Measurements from ENCODE around the gene GSTO1.

GSTO1 gene

DNA sequence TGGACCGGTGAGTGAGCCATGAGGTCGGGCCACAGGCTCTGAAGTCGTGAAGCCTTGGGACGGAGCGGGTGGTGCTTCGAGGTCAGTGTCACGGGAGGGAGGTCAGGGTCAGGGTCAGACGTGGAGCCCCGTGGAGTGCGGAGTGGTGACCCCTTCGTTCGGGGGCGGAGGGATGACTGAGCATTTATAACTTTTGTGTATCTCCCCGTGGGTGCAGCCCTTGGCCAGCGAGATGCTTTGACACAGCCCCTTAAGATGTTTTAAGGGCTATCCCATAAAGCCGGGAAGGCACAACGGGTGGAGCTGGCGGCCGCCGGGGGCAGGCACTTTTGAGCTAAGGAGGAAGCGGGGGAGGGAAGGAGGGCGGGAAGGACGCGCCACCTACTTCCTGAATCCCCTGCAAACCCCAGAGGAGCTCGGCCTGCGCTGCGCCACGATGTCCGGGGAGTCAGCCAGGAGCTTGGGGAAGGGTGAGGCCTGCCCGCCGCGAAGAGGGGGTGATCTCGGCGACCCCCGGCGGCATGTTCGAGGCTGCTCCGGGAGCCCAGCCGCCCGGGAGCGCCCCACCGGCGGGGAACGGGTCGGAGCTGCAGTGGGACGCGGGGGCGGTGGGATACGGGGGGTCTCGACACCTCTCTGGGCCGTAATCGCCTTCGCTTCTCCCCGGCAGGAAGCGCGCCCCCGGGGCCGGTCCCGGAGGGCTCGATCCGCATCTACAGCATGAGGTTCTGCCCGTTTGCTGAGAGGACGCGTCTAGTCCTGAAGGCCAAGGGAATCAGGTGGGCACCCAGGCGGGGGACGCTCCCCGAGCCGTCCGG, at the start of gene GSTO1 (continued):
- TF ChIP-seq, protein P1, sequence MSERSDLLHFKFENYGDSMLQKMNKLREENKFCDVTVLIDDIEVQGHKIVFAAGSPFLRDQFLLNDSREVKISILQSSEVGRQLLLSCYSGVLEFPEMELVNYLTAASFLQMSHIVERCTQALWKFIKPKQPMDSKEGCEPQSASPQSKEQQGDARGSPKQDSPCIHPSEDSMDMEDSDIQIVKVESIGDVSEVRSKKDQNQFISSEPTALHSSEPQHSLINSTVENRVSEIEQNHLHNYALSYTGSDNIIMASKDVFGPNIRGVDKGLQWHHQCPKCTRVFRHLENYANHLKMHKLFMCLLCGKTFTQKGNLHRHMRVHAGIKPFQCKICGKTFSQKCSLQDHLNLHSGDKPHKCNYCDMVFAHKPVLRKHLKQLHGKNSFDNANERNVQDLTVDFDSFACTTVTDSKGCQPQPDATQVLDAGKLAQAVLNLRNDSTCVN (tag by site-specific recombination; optimal IDR thresholded peaks at IDR 0.05) = peak; percentile 75
- TF ChIP-seq, protein P2, sequence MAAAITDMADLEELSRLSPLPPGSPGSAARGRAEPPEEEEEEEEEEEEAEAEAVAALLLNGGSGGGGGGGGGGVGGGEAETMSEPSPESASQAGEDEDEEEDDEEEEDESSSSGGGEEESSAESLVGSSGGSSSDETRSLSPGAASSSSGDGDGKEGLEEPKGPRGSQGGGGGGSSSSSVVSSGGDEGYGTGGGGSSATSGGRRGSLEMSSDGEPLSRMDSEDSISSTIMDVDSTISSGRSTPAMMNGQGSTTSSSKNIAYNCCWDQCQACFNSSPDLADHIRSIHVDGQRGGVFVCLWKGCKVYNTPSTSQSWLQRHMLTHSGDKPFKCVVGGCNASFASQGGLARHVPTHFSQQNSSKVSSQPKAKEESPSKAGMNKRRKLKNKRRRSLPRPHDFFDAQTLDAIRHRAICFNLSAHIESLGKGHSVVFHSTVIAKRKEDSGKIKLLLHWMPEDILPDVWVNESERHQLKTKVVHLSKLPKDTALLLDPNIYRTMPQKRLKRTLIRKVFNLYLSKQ (tag by site-specific recombination; IDR thresholded peaks at IDR 0.05; ENCODE audit: borderline replicate concordance) = no peak
- TF ChIP-seq ZNF473 (tag by site-specific recombination; IDR thresholded peaks at IDR 0.05) (no peak), SP2 (tag by site-specific recombination; IDR thresholded peaks at IDR 0.05) (peak; percentile 80), ZNF223 (tag by site-specific recombination; IDR thresholded peaks at IDR 0.05) (no peak), MZF1 (tag by site-specific recombination; IDR thresholded peaks at IDR 0.05; ENCODE audit: borderline replicate concordance) (peak; percentile 91), ZNF776 (tag by site-specific recombination; IDR thresholded peaks at IDR 0.05; ENCODE audit: borderline replicate concordance) (no peak), ZNF558 (tag by site-specific recombination; IDR thresholded peaks at IDR 0.05) (no peak), ZNF791 (tag by site-specific recombination; IDR thresholded peaks at IDR 0.05) (no peak), ZNF624 (tag by site-specific recombination; IDR thresholded peaks at IDR 0.05) (no peak), ZNF175 (tag by site-specific recombination; IDR thresholded peaks at IDR 0.05) (no peak), ZNF830 (tag by site-specific recombination; IDR thresholded peaks at IDR 0.05; ENCODE audit: low read depth) (no peak), ZNF324 (tag by site-specific recombination; IDR thresholded peaks at IDR 0.05) (no peak), ZNF596 (tag by site-specific recombination; IDR thresholded peaks at IDR 0.05) (0 out of 2 replicates have a peak, but pooled peaks have one; percentile 18), HOXC10 (CRISPR knock-in tag; IDR thresholded peaks at IDR 0.05) (no peak), ZNF423 (tag by site-specific recombination; IDR thresholded peaks at IDR 0.05) (peak; percentile 53; the same call in 1 of the 2 replicates), ZNF292 (tag by site-specific recombination; IDR thresholded peaks at IDR 0.05; ENCODE audit: borderline replicate concordance, low read depth) (no peak), MEIS1 (CRISPR knock-in tag; IDR thresholded peaks at IDR 0.05; ENCODE audit: borderline replicate concordance) (no peak), KLF7 (tag by site-specific recombination; IDR thresholded peaks at IDR 0.05; ENCODE audit: borderline replicate concordance) (0 out of 2 replicates have a peak, but pooled peaks have one; percentile 21), SCRT1 (tag by site-specific recombination; IDR thresholded peaks at IDR 0.05; ENCODE audit: borderline replicate concordance) (no peak), ZNF157 (tag by site-specific recombination; IDR thresholded peaks at IDR 0.05) (no peak), ZSCAN23 (tag by site-specific recombination; IDR thresholded peaks at IDR 0.05) (no peak), ZNF768 (tag by site-specific recombination; IDR thresholded peaks at IDR 0.05) (no peak), ZBTB7A (tag by site-specific recombination; IDR thresholded peaks at IDR 0.05; ENCODE audit: low read depth) (no peak; the same call in none of the 2 replicates)
- TF ChIP-seq, protein P3, sequence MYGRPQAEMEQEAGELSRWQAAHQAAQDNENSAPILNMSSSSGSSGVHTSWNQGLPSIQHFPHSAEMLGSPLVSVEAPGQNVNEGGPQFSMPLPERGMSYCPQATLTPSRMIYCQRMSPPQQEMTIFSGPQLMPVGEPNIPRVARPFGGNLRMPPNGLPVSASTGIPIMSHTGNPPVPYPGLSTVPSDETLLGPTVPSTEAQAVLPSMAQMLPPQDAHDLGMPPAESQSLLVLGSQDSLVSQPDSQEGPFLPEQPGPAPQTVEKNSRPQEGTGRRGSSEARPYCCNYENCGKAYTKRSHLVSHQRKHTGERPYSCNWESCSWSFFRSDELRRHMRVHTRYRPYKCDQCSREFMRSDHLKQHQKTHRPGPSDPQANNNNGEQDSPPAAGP (tag by site-specific recombination; IDR thresholded peaks at IDR 0.05) = peak; percentile 82; the same call in 1 of the 2 replicates
- TF ChIP-seq, protein P4, sequence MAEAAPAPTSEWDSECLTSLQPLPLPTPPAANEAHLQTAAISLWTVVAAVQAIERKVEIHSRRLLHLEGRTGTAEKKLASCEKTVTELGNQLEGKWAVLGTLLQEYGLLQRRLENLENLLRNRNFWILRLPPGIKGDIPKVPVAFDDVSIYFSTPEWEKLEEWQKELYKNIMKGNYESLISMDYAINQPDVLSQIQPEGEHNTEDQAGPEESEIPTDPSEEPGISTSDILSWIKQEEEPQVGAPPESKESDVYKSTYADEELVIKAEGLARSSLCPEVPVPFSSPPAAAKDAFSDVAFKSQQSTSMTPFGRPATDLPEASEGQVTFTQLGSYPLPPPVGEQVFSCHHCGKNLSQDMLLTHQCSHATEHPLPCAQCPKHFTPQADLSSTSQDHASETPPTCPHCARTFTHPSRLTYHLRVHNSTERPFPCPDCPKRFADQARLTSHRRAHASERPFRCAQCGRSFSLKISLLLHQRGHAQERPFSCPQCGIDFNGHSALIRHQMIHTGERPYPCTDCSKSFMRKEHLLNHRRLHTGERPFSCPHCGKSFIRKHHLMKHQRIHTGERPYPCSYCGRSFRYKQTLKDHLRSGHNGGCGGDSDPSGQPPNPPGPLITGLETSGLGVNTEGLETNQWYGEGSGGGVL (tag by site-specific recombination; IDR thresholded peaks at IDR 0.05) = peak; percentile 64; the same call in 1 of the 2 replicates
- TF ChIP-seq, protein P5, sequence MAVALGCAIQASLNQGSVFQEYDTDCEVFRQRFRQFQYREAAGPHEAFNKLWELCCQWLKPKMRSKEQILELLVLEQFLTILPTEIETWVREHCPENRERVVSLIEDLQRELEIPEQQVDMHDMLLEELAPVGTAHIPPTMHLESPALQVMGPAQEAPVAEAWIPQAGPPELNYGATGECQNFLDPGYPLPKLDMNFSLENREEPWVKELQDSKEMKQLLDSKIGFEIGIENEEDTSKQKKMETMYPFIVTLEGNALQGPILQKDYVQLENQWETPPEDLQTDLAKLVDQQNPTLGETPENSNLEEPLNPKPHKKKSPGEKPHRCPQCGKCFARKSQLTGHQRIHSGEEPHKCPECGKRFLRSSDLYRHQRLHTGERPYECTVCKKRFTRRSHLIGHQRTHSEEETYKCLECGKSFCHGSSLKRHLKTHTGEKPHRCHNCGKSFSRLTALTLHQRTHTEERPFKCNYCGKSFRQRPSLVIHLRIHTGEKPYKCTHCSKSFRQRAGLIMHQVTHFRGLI (tag by site-specific recombination; IDR thresholded peaks at IDR 0.05) = peak; percentile 53; the same call in 1 of the 2 replicates
- TF ChIP-seq, protein P6, sequence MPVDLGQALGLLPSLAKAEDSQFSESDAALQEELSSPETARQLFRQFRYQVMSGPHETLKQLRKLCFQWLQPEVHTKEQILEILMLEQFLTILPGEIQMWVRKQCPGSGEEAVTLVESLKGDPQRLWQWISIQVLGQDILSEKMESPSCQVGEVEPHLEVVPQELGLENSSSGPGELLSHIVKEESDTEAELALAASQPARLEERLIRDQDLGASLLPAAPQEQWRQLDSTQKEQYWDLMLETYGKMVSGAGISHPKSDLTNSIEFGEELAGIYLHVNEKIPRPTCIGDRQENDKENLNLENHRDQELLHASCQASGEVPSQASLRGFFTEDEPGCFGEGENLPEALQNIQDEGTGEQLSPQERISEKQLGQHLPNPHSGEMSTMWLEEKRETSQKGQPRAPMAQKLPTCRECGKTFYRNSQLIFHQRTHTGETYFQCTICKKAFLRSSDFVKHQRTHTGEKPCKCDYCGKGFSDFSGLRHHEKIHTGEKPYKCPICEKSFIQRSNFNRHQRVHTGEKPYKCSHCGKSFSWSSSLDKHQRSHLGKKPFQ (tag by site-specific recombination; IDR thresholded peaks at IDR 0.05) = 0 out of 2 replicates have a peak, but pooled peaks have one; percentile 4
- TF ChIP-seq, protein P7, sequence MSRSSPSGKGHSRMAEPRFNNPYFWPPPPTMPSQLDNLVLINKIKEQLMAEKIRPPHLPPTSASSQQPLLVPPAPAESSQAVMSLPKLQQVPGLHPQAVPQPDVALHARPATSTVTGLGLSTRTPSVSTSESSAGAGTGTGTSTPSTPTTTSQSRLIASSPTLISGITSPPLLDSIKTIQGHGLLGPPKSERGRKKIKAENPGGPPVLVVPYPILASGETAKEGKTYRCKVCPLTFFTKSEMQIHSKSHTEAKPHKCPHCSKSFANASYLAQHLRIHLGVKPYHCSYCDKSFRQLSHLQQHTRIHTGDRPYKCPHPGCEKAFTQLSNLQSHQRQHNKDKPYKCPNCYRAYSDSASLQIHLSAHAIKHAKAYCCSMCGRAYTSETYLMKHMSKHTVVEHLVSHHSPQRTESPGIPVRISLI (tag by site-specific recombination; IDR thresholded peaks at IDR 0.05) = no peak
